ENCODE results near the gene FAM47E.

FAM47E gene, protein sequence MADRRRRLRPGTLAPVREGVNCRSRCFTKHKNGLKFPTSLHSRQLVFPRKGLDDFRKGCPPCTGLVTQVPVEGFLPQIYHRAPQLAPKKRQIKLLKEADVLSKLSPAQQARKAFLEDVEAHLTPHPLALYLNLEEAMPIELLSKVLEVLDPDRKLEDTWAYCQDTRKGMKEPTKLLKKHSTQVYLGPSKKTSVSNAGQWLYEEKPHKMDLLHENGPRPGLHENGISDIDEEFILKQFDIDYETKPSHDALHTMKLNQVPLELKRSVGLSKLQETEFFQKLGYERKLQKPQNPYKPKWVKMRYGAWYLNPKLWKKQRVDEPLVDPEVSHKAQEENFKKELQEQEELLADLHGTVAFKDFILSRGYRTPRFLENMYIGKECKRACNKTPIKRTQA

DNA sequence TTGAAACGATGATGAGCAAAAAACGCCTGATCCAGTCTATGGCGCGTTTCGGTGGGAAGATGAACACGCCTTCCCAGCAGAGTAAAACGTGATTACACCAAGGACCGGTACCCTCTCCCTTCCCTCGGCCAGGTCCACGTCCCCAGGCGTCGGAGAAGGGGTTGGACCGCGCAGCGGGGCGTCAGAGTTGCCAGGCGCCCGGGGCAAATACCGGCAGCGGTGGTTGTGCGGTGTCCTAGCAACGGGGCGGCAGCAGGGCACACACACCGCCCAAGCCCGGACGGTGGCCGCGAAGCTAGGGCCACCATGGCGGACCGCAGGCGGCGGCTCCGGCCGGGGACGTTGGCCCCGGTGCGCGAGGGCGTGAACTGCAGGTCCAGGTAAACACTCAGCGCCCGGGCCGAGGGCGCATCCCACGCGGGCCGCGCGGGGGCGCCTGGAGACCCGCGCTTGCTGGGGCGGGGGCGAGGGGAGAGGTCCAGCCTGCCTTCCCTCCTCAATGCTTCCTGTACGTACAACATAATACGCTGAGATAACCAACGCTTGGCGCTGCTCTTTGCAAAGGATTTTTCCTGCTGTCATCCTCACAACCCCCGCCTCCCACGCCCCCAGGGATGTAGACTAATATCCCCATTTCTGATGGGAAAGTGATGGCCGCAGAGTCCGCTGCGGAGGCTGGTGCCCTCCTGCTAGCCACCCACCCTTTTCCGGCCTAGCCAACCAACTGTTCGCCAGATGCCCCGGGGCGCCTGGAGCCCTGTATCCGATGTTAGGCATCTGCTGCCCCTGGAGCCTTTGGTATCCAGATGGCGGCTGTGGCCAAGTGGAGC lies at the start of gene FAM47E:
TSS of gene FAM47E (plus strand) at position 281 of the 830 bp plus-strand sequence. CDS start at position 307, 26 bp downstream.
- peak; percentile 84 for DNase-seq

DNA sequence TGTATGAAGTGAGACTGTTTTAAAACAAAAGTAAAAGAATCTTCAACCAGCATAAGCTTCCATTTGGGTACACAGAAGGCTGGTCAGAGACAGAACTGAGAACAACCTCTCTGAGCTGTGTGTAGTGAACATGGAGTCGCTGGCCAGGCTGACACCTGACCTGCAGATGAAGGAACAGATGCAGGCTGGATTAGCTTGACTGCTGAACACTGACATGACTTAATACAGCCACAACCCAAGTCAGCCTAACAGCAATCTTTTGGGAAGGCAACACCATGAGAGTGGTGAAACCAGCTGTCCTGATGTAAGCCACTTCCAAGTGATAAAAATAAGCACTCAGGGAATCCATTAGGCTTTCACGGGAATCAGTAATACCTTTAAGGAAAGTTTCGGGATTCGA lies 48.0 kb upstream of the FAM47E start:
- no peak for DNase-seq

DNA sequence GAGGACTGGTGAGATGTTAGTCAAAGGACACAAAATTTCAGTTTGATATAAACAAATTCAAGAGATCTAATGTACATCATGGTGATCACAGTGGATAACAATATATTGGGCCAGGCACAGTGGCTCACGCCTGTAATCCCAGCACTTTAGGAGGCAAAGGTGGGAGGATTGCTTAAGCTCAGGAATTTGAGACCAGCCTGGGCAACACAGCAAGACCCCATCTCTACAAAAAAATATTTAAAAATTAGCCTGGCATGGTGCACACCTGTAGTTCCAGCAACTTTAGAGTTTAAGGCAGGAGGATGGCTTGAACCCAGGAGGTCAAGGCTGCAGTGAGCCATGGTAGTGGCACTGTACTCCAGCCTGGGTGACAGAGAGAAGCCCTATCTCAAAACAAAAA lies 46.6 kb upstream of the FAM47E start:
- DNase-seq: no peak

DNA sequence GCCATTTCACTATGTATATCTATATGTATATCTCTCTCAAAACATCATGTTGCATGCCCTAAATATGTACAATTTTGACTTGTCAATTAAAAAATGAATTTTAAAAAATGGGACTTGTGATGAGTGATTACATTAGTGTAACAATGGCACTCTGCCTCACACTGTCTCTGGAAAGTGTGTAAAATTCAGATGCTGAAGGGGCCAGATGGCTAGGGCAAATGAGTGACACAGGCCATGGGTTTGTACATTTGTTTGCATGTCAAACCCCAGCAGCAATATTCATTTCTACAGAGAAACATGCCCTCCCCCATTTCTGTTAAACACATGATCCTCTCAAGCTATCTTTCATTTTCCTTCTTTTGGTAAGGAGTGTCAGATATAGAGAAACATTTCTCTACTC lies 46.0 kb upstream of the FAM47E start:
- DNase-seq: no peak

DNA sequence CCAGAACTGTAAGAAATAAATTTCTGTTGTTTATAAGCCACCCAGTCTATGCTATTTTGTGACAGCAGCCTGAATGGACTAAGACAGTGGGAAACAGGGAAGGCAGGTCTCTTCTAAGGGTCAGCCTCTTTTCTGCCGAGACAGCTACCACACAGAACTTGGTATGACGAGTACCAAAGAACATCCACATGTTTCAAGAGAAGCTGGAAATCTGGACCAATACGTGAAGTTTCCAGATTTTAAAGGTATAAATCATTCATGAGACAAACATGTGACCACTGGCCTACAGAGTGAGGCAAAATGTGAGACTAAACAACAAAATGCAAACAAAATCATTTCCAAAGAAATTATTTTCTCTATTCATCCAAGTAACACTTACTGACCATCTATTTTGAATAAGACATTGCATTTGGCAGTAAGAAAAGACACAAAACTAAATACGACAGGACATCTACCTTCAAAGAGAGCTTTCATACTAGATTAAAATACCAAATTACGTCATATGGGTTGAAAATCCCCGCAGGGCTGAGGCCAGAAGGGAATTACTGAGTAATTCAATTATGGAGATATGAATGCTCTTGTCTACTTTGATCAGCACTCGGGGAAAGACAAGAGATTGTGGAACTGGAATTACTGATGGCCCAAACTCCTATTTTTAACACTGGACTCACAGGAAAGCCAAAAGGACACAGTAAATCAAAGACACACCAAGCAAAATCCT lies 45.1 kb upstream of the FAM47E start:
- no peak for DNase-seq

DNA sequence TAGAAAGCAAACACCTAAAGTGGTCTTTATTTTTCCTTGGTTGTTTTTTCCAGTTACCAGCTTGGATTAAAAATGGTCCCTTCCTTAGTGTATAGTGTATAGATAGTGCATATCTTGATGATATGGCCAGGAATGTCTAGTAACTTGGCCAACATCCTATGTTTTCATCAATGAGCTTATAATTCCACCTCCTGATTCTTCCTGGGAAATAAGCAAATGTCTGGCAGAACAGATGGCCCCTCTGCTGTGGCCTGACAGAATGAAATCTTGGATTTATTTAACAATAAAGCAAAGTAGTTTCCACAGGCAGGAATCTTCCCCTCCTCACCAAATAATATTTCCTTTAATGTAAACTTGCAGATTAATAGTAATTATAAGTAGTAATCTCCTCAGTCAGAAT lies 44.0 kb upstream of the FAM47E start:
- DNase-seq: no peak

DNA sequence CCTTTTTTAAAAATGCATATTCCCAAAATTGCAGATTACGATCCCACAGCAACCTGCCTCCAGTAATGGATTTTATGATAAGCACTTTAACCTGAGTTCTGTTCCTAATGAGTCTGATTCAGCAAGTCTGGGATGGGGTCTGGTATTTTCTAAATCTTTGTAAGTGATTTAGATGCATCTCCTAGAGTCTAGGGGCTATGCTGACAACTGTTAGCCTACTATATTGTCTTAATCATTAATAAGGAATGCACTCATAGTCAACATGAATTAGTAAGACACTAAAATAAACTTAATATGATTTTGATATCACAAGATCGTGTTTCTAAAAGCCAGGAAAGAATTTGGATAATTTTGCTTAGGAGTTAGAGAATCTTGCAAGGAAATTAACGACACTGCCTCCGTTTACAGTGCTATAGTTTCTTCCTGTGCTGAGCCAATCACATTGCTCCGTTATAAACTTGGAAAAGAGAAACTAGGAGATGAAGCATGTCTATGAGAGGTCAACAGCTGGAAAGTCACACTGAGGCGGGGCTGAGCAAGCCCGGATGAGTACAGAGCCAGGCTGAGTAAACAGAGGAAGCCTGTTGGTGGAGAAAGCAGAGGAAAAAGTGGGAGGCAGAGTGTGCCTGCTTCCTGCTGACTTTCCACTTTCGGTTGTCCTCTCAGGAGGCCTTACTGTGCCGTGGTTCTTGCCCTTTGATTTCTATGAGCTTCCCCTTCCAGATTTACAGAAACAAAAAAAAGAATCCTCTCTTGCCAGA lies 43.3 kb upstream of the FAM47E start:
- DNase-seq: peak; percentile 34

DNA sequence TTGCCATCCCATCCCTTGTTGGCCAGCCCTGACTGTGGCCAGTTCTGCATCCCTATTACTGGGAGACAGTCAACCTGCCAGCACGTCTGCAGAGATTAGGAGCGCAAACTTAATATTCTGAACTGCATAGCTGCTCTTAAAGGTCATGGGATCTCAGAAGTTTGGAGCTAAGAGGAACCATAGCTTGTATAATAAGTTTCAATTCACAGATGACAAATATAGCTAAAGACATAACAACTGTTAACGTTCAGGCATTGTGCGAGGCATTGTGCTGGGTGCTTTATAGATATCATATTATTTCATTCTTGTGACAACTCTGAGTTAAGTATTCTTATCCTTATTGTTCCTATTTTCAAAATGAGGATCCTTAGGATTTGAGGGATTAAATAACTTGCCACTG lies 41.6 kb upstream of the FAM47E start:
- DNase-seq: no peak

DNA sequence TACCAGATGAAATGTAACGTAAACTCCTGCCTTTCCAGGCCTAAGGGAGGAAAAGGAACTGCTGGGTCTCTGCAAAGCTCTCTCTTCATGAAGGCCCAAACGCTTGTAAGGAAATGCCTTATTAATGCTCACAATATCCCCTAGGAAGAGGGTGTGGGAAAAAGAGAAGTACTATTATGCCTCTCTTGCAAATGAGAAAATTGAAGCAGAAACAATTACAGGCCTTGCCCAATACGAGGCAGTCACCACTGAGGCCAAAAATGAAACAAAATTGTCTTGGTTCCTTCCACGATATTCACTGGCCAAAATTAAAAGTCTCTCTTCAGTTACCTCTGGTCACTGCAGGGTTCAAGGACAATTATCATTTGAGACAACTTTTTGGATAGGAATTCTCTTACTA lies 41.1 kb upstream of the FAM47E start:
- DNase-seq: no peak

DNA sequence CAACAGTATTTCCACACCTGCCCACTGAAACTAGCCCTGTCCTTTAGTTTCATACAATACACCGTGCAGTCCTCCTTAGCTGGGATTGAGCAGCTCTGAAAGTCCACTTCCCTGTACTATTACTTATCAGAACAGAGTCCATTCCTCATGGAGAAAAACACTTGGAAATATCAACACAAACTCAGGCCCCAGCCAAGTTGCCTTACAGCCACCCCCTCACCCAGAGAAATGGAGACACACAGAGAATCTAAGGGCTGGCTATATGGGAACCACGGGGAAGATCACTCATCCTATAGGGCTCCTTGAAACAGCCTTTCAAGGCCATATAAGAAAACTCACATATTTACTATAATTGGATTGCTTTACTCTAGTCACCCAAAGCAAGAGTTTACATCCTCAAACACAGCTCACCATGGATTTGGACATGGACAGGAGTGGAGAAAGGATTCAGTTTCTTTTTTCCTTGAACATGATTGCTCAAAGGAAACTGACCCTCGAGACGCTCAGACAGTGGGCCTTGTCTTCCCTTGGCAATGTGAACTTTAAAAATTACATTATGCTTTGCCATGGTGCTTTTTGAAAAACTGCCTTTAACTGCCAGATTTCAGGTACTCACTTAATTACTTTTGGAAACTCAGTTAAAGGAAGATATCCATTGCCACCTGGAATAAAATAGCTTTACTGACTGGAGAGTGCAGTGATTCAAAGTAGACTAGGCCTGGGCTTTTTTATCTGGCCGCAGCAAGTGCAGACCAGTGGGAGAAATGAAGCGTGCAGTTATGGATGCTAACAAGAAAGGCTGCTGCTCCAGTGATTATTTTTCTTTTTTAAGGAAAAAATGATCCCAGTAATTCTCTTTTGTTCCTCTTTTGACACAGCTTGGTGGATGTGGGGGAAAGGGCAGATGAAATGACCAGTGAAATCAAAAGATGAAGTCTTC lies 39.5 kb upstream of the FAM47E start:
- DNase-seq: no peak

DNA sequence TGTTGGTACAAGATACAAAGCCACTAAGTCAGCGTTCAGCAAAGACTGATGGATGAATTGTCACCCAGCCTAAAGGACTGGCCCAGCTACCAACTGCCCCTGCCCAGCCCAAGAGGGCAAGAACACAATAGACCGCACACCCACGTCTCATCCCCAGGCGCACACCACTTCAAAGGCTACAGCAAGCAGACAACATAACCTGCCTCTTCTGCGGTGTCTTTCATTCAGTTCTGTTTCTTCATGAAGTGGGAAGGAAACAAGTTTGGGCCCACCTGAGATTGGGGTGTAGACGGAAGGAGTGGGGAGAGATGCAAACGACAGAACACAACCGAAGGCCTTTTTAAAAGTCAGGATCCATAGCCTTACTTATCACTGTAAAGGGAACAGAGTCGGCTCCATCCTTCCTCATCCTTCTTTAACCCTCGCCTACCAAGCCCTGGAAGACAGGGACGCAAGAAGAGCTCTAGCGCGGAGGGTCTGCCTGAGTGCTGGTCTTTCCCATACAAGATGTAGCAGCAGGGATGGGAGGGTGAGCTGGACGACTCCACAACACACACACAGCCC lies 38.6 kb upstream of the FAM47E start:
- DNase-seq: peak; percentile 31

DNA sequence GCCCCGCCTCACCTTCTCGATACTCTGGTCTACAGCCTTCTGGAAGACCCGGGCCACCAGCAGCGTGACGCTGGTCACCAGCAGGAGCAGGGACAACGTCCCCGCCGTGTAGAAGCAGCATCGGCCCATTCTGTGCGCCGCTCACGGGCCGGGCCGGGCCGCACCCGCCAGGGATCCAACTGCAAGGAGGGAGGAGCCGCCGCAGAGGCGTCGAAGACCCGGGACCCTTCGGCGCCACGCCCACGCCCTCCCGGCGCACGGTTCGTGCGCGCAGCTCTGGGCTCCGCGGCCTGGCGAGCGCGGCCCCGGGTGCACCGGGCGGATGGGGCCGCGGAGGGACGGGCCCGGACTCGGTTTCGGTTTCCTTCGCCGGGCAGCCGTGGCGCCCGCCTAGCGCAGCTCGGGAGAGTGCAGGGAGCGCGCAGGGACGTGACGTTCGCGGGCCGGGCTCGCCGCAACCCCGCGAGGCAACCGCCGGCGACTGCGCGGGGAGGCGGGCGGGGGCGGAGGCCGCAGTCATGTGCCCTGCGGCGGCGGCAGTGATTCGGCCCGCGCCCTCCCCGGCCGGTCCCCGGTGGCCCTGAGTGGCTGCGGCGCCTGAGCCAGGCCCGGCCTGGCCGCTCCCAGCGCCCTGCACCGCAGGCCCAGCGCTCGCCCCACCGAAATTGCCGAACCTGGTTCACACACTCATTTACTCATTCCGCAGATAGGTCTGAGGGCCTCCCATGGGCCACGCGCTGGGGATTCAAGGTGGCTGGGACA lies 37.9 kb upstream of the FAM47E start, which contains the start of gene SCARB2:
TSS of gene SCARB2 (minus strand) at position 410 of the 762 bp plus-strand sequence. CDS start at position 129, 281 bp downstream.
- peak; percentile 88 for DNase-seq

DNA sequence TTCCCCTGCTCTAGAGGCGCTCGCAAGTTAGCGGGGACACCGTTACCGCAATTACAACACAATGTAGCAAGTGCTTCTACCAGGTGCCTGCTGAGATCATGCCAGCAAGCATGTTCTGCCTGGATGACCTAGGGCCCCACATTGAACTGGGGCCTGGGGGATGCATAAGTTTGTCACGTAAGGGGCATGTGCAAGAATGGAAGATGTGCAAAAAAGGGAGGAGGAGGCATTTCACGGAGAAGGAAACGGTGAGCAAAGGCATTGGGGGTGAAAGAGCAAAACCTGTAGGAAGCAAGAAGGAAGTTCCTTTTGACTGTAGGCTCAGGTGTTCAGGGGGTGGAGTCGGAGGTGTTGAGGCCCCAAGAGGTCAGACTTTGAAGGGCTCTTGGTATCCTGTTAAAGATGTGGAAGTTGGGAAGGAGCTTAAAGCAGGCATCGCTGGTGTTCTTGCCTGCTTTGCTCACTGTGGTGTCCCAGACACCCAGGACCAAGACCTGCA lies 37.3 kb upstream of the FAM47E start:
- no peak for DNase-seq

DNA sequence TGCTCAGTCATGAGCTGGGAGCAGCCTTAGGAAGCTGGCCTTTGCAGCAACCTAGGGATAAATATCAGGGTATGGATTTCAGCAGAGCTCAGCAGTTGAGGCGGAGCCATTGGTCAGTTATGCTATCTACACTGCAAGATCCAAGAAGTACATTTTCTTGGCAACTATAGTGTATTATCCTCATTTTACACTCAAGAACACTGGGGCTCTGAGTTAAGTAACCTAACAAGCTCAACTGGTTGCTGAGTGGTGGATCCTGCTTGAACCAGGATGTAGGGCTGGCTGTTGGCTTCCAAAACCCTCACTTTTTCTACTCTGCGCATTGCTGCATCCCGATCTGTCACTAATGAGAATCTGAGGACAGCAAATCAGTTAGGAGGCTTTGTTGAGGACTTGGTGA lies 36.4 kb upstream of the FAM47E start:
- DNase-seq: peak; percentile 68

DNA sequence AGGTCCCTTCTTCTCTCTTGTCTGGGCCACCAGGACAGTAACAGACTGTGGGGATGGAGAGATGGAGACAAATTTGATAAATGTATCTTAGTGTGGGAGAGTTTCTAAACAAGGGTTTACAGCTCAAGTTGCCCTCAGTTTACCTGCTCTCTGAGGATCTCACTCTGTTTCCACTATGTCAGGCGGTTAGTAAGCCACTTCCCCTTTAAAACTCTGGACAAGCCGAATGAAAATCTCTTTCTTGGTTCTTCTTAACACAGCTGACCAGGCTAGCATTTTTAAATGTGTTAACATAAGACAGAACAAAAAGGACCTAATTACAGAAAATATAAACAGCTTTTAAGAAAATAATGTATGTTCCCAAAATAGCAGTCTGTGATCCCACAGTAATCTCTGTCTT lies 35.0 kb upstream of the FAM47E start:
- no peak for DNase-seq

DNA sequence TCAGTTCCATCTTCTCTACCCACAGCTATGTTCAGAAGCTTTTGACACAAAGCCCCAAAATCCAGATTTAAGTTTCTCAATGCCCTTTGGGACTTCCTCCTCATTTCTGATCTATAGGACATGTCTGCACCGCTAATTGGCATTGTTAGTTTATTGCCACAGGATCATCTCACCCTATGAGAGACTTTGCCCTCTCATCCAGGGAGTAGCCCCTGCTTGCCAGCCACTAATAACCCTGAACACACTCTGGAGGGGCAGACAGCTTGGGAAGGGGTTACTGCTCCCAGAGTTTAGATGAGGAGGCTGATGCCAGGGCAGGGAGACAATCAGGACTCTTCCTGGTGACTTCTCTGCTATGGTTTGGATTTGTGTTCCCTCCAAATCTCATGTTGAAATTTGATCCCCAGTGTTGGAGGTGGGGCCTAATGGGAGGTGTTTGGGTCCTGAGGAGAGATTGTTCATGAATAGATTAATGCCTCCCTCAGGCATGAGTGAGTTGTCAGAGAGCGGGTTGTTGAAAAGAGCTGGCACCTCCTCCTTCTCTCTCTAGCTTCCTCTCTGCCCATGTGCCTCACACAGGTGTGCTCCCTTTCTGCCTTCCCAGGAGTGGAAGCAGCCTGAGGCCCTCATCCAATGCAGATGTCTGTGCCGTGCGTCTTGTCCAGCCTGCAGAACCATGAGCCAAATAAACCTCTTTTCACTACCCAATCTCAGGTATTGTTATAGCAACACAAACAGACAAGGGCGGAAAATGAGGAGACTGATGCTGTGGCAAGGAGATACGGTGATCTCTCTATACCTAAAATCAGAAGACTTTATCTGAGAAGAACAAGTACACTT lies 34.3 kb upstream of the FAM47E start:
- no peak for DNase-seq

DNA sequence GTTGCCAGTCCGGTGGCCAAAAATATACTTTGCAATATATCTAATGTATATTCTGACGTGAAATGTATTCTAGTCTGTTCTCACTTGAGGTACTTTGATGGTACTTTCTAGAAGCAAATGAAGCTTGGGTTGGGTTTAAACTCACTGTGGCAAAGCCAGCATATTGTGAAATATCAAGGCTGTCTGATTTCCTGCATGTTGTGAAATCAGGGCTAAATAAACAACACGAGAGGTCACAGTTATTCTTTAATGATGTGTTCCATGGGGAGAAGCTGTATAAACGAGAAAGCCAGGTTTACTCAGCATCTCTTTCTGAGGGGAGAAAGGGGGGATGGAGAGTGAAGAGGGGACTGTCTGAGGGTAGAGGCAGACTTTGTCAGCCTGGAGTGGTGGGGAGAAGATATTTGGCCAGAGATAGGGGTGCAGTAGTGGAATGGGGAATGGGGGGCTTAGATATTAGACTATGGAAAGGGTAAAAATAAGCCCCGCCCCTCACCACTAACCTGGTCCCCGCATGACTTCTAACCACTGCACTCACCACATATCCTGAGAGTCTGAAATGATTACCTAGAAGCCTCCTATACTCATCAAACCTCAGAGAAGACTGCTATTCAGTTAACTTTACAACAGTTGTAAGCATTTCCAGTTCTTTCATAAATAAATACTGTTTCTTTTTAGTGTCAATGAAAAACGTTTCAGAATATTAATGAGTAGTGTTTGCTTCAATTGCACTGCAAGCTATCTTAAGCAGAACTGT lies 32.0 kb upstream of the FAM47E start:
- peak; percentile 55 for DNase-seq

DNA sequence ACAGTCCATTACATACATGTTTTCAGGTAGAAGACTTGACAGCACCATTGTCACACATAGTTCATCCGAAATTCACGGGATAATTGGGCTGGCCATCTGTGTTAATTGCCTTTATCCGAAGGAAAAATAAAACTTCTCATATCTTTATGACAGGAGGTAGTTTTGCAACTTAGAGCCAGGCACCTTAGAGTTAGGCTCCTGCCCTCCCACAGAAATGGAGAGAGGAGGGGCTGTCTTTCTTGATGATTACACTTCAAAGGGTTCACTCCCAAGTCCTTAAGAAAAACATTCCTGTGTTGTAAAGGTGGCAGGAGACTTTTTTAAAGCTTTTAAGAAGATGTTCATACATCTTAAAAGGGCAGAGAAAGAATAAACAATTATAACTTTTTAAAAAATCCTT lies 27.4 kb upstream of the FAM47E start:
- DNase-seq: no peak

Data from hematopoietic multipotent progenitor cell treated with erythropoietin and hydrocortisone succinate and interleukin-3 and kit ligand, for 4 days (in vitro differentiated cells).